Ishikawa (cell line): ENCODE results near the gene KIF4B.
A peak's percentile ranks its signal among the peaks of the same experiment; 100 is the strongest.

Experiments used
- CEBPB ChIP-seq: IDR thresholded peaks from 2 replicates; pipeline ENCODE4 v1.6.1; 2012
- CREB1 ChIP-seq: IDR thresholded peaks from 2 replicates; pipeline ENCODE4 v1.6.1; 2012; ENCODE audit warnings: low read depth
- EGR1 ChIP-seq: IDR thresholded peaks from 2 replicates; pipeline ENCODE4 v1.6.1; 2012
- EP300 ChIP-seq: IDR thresholded peaks from 2 replicates; pipeline ENCODE4 v1.6.1; 2012; ENCODE audit warnings: borderline replicate concordance
- FOXM1 ChIP-seq: IDR thresholded peaks from 2 replicates; pipeline ENCODE4 v1.6.1; 2012; ENCODE audit warnings: low read depth, borderline replicate concordance
- NFIC ChIP-seq: IDR thresholded peaks from 2 replicates; pipeline ENCODE4 v1.6.1; 2012
- RAD21 ChIP-seq: IDR thresholded peaks from 2 replicates; pipeline ENCODE4 v1.6.1; 2012; ENCODE audit warnings: low read depth
- TAF1 ChIP-seq: IDR thresholded peaks from 2 replicates; pipeline ENCODE4 v1.6.1; 2012; ENCODE audit warnings: low read depth, mild to moderate bottlenecking
- TCF12 ChIP-seq: IDR thresholded peaks from 2 replicates; pipeline ENCODE4 v1.6.1; 2012; ENCODE audit warnings: low read depth
- TEAD4 ChIP-seq: IDR thresholded peaks from 2 replicates; pipeline ENCODE4 v1.6.1; 2012
- YY1 ChIP-seq: IDR thresholded peaks from 2 replicates; pipeline ENCODE4 v1.6.1; 2012; ENCODE audit warnings: low read depth
- ZBTB7A ChIP-seq: IDR thresholded peaks from 2 replicates; pipeline ENCODE4 v1.6.1; 2012; ENCODE audit warnings: low read depth
- TF ChIP-seq, protein P1 (sequence below): IDR thresholded peaks from 2 replicates; pipeline ENCODE4 v1.6.1; 2012
- TF ChIP-seq, protein P2 (sequence below): IDR thresholded peaks from 2 replicates; pipeline ENCODE4 v1.6.1; 2012; ENCODE audit warnings: low read depth, mild to moderate bottlenecking
- TF ChIP-seq, protein P3 (sequence below): IDR thresholded peaks from 2 replicates; pipeline ENCODE4 v1.6.1; 2012

KIF4B gene

DNA sequence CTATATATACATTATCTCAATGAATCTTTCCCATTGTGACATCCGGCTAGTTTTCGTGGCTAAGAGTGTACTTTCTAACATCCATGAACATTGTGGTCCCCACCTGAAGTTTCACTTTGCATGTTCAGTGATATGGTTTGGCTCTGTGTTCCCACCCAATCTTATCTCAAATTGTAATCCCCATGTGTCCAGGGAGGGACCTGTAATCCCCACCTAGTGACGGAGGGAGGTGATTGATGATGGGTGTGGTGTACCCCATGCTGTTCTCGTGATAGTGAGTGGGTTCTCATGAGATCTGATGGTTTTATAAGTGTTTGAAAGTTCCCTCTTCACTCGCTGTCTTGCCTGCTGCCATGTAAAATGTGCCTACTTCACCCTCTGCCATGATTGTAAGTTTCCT is 44.6 kb upstream of the KIF4B start:
- TF ChIP-seq, protein P1, sequence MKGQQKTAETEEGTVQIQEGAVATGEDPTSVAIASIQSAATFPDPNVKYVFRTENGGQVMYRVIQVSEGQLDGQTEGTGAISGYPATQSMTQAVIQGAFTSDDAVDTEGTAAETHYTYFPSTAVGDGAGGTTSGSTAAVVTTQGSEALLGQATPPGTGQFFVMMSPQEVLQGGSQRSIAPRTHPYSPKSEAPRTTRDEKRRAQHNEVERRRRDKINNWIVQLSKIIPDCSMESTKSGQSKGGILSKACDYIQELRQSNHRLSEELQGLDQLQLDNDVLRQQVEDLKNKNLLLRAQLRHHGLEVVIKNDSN = no peak
- no peak for TF ChIP-seq RAD21
- TF ChIP-seq, protein P2, sequence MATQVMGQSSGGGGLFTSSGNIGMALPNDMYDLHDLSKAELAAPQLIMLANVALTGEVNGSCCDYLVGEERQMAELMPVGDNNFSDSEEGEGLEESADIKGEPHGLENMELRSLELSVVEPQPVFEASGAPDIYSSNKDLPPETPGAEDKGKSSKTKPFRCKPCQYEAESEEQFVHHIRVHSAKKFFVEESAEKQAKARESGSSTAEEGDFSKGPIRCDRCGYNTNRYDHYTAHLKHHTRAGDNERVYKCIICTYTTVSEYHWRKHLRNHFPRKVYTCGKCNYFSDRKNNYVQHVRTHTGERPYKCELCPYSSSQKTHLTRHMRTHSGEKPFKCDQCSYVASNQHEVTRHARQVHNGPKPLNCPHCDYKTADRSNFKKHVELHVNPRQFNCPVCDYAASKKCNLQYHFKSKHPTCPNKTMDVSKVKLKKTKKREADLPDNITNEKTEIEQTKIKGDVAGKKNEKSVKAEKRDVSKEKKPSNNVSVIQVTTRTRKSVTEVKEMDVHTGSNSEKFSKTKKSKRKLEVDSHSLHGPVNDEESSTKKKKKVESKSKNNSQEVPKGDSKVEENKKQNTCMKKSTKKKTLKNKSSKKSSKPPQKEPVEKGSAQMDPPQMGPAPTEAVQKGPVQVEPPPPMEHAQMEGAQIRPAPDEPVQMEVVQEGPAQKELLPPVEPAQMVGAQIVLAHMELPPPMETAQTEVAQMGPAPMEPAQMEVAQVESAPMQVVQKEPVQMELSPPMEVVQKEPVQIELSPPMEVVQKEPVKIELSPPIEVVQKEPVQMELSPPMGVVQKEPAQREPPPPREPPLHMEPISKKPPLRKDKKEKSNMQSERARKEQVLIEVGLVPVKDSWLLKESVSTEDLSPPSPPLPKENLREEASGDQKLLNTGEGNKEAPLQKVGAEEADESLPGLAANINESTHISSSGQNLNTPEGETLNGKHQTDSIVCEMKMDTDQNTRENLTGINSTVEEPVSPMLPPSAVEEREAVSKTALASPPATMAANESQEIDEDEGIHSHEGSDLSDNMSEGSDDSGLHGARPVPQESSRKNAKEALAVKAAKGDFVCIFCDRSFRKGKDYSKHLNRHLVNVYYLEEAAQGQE = no peak
- no peak for TF ChIP-seq NFIC
- no peak for TF ChIP-seq CEBPB
- no peak for TF ChIP-seq ZBTB7A
- no peak for TF ChIP-seq EP300
- no peak for TF ChIP-seq TCF12
- TF ChIP-seq TEAD4 = no peak
- no peak for TF ChIP-seq TAF1
- TF ChIP-seq YY1 = no peak
- TF ChIP-seq FOXM1 = no peak
- TF ChIP-seq, protein P3, sequence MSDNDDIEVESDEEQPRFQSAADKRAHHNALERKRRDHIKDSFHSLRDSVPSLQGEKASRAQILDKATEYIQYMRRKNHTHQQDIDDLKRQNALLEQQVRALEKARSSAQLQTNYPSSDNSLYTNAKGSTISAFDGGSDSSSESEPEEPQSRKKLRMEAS = no peak
- no peak for TF ChIP-seq EGR1
- TF ChIP-seq CREB1 = no peak

DNA sequence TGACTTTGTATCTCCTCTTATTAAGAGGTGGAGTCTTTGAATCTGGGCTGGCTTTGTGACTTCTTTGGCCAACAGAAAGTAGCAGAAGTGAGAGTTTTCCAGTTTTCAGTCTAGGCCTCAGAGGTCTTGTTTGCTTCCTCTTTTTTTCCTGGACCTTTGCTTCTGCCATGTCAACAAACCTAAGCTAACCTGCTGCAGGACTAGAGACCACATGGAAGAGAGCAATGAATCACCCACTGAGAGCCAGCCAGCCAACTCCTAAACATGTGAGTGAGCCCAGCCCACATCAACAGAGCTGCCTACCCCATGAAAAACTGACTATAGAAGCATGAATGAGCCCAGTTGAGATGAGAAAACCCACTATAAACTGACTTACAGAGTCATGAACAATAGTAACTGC is 42.8 kb upstream of the KIF4B start:
- TF ChIP-seq RAD21 = no peak
- TF ChIP-seq, protein P3 = no peak
- no peak for TF ChIP-seq ZBTB7A
- no peak for TF ChIP-seq TEAD4
- no peak for TF ChIP-seq EGR1
- no peak for TF ChIP-seq NFIC
- TF ChIP-seq, protein P2 = no peak
- TF ChIP-seq TCF12 = no peak
- TF ChIP-seq, protein P1 = no peak
- TF ChIP-seq TAF1 = no peak
- no peak for TF ChIP-seq CREB1
- no peak for TF ChIP-seq EP300
- no peak for TF ChIP-seq CEBPB
- TF ChIP-seq YY1 = no peak
- no peak for TF ChIP-seq FOXM1

DNA sequence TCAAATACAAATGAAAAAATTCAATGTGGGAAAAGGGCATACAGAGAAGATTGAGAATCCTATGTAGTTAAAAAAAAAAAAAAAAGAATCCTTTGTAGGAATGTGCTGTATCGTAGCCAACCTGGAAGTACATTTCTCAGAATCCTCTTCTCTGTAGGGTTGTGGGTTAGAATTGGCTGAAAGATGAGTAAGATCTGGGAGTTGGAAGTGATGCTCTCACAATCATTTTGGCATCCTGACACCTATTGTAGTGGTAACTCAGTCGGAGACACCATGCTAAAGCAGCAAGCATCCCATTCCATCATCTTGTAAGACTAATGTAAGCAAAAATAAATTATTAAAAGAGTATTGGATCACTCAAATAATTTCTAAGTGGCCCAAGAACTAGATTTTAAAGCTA is 42.1 kb upstream of the KIF4B start:
- TF ChIP-seq ZBTB7A = no peak
- TF ChIP-seq EGR1 = no peak
- TF ChIP-seq TAF1 = no peak

DNA sequence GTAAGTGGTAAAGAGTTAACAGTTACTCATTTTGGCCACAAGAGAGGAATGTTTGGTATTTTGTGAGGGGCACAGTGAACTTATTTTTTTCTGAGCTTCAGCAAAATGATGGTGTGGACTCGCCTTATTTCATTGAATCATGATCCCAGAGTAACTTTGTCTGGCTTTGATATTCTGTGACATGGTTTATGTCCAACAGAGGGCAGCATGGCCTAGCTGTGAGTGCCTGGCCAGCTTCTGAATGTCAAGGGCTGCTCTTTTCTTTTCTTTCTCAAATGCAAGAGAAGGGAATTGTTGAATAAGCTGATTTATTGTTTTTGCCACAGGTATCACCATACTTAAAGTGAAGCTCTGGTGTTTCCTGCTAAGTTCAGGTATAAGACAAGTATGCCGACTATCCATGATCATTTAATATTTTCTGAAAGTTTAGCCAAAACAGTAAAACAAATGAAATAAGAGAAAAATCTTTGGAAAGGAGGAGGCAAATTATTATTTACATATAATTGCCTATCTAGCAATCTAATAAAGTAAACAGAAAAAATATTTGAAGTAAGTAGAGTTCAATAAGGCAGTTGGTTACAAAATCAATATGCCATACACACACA is 41.0 kb upstream of the KIF4B start:
- TF ChIP-seq, protein P2 = no peak
- TF ChIP-seq RAD21 = peak; percentile 57

DNA sequence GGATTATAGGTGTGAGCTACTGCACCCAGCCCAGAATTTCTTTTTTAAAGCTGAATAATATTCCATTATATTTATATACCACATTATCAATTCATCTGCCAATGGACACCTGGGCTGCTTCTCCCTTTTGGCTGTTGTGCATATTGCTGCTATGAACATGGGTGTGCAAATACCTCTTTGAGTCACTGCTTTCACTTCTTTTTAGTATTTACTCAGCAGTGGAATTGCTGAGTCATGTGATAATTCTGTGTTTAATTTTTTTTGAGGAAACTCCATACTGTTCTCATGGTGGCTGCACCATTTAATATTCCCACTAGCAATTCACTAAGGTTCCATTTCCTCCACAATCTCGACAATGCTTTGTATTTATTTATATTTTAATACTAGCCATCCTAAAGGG is 36.1 kb upstream of the KIF4B start:
- TF ChIP-seq, protein P3 = no peak
- TF ChIP-seq ZBTB7A (no peak), CEBPB (no peak), TEAD4 (no peak), EGR1 (no peak), EP300 (no peak)
- TF ChIP-seq, protein P1 = no peak
